ENCODE data around the gene LRRC1. TPM values are rescaled to one million over a fixed set of nuclear protein-coding genes. Genes with fewer than 3 reads are reported as not detected.

Gene LRRC1
- total and polyA plus RNA-seq, 10 of the 15 experiments (the other 5 are each of a cell fraction or from before 2014, with no cell fraction given): 0.35 to 9.3 (median 0.63) TPM

DNA sequence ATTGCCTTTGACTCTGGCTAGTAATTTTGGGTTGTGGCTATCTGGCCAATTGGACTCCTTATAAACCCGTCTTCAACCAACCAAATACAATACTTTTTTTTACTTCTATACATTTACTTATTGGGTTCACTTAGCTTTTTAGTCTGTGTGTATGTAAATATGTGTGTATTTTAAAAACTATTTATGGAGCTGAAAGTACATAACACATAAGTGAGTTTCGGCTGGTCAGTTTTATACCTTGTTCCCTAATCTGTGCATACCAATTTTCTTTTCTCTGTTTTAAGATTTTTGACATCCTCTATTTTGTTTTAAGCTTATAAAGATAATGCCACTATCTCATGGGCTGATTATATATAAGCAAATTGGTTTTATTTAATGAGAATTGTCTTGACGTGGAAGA is 129.5 kb downstream of the LRRC1 start:
- Histone ChIP-seq H3K4me2 (ENCODE audit: control insufficient read depth, insufficient read depth) (no peak overlapping the region), H4K20me1 (ENCODE audit: control insufficient read depth, insufficient read depth) (no peaks in the 10 kb centered on the region), H3K27ac (ENCODE audit: control insufficient read depth, insufficient read depth) (no peak overlapping the region), H3K79me2 (ENCODE audit: control insufficient read depth, insufficient read depth, low read length) (no peaks in the 10 kb centered on the region), H3K9ac (ENCODE audit: control insufficient read depth, insufficient read depth, low read length) (no peak overlapping the region), H3K4me3 (no peak overlapping the region), H2AFZ (ENCODE audit: control insufficient read depth, low read depth, low read length) (no peak overlapping the region), H3K4me1 (ENCODE audit: control insufficient read depth, insufficient read depth, low read length) (no peaks in the 10 kb centered on the region), H3K36me3 (ENCODE audit: control insufficient read depth in 2 of 2, insufficient read depth in 2 of 2, low read length in 1 of 2) (no peaks in the 10 kb centered on the region), H3K27me3 (replicated peaks in 1 of 2; ENCODE audit: control insufficient read depth in 2 of 2, insufficient read depth in 2 of 2, low read length in 1 of 2) (no peaks in the 10 kb centered on the region), H3K9me3 (replicated peaks; ENCODE audit: control insufficient read depth, insufficient read depth, low read length) (no peaks in the 10 kb centered on the region)
- FAIRE-seq (no peak), ATAC-seq (peak; percentile 68), DNase-seq (ENCODE audit: low read depth, low spot score) (no peak)
- in situ Hi-C loops (cut with MboI) (no loop called here), intact Hi-C loops (cut with micrococcal nuclease; ENCODE audit: unreplicated experiment) (no loop called here)
- ChIA-PET RAD21 (ENCODE audit: unreplicated experiment) (no interaction called here), POLR2A (no interaction called here), SMC1A (ENCODE audit: uncharacterized antibody, unreplicated experiment) (interaction anchor here (0.9 to 1.1 kb wide), 2 partner anchors 9 to 31 kb away, joined by 3 read pairs; no protein-coding TSS in a partner anchor), CTCF (no interaction called here)
- TF ChIP-seq IRF4 (IDR thresholded peaks at IDR 0.05; ENCODE audit: low read depth, low read length): no peak
- no peak for TF ChIP-seq GATAD2B (conservative IDR thresholded peaks at IDR 0.05; ENCODE audit: low read depth)
- no peak for TF ChIP-seq FOS (IDR thresholded peaks at IDR 0.05; ENCODE audit: borderline replicate concordance, extremely low read depth, insufficient read length)
- no peak for TF ChIP-seq JUND (IDR thresholded peaks at IDR 0.05; ENCODE audit: low read depth, low read length)
- TF ChIP-seq SREBF2 (IDR thresholded peaks at IDR 0.05; ENCODE audit: low read length): no peak
- TF ChIP-seq HCFC1 (IDR thresholded peaks at IDR 0.05; ENCODE audit: low read length): no peak
- WGBS (ENCODE audit: insufficient coverage, insufficient replicate concordance, low lambda C conversion rate, missing lambda C conversion rate): 35% methylated on average over 3 of the region's 3 CpGs
- no TSS peak for BruUV-seq (replicated peaks)

DNA sequence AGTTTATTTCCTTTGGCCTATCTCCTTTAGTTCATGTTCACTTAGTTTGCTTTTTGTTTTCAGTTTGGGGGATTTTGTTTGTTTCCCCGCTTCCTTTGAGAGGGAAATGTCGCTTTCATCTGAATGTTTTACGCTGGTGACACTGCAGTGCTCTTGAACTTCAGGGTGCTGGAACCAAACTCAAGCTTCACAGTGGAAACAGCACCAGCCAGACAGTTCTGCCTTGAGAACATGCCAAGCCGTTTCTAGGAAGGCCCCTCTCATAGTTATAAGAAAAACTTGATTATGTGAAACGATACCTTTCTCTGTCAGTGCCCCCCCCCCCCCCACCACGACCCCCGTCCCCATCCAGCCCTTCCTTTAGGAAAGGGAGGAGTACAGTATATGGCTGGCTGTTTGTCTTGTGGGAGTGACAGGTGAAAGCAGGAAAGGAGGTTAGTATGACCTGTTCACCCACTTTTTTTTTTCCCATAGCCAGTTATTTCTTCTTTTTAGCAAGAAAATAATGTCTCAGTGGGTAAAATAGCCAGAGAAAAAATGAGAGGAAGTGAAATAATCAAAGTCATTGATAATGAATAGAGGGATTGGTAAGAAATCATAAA is 130.1 kb downstream of the LRRC1 start:
- no peak overlapping the region for H3K4me3 ChIP-seq
- H3K4me1 ChIP-seq (ENCODE audit: control insufficient read depth, insufficient read depth, low read length): no peaks in the 10 kb centered on the region
- in situ Hi-C loops (cut with MboI) (no loop called here), intact Hi-C loops (cut with micrococcal nuclease; ENCODE audit: unreplicated experiment) (no loop called here)
- no peak overlapping the region for H3K9ac ChIP-seq (ENCODE audit: control insufficient read depth, insufficient read depth, low read length)
- no peaks in the 10 kb centered on the region for H3K9me3 ChIP-seq (replicated peaks; ENCODE audit: control insufficient read depth, insufficient read depth, low read length)
- no peaks in the 10 kb centered on the region for H3K79me2 ChIP-seq (ENCODE audit: control insufficient read depth, insufficient read depth, low read length)
- H3K27me3 ChIP-seq (replicated peaks in 1 of 2; ENCODE audit: control insufficient read depth in 2 of 2, insufficient read depth in 2 of 2, low read length in 1 of 2): no peaks in the 10 kb centered on the region
- no peaks in the 10 kb centered on the region for H3K36me3 ChIP-seq (ENCODE audit: control insufficient read depth in 2 of 2, insufficient read depth in 2 of 2, low read length in 1 of 2)
- CTCF ChIA-PET: no interaction called here
- DNase-seq (ENCODE audit: low read depth, low spot score): no peak
- no peaks in the 10 kb centered on the region for H4K20me1 ChIP-seq (ENCODE audit: control insufficient read depth, insufficient read depth)
- WGBS (ENCODE audit: insufficient coverage, insufficient replicate concordance, low lambda C conversion rate, missing lambda C conversion rate): 33% methylated on average over 7 of the region's 7 CpGs
- TF ChIP-seq ZNF274 (IDR thresholded peaks at IDR 0.05; ENCODE audit: insufficient read depth, insufficient read length) (no peak), STAT3 (IDR thresholded peaks at IDR 0.05; ENCODE audit: low read depth, low read length) (no peak)
- TF ChIP-seq, protein P1, sequence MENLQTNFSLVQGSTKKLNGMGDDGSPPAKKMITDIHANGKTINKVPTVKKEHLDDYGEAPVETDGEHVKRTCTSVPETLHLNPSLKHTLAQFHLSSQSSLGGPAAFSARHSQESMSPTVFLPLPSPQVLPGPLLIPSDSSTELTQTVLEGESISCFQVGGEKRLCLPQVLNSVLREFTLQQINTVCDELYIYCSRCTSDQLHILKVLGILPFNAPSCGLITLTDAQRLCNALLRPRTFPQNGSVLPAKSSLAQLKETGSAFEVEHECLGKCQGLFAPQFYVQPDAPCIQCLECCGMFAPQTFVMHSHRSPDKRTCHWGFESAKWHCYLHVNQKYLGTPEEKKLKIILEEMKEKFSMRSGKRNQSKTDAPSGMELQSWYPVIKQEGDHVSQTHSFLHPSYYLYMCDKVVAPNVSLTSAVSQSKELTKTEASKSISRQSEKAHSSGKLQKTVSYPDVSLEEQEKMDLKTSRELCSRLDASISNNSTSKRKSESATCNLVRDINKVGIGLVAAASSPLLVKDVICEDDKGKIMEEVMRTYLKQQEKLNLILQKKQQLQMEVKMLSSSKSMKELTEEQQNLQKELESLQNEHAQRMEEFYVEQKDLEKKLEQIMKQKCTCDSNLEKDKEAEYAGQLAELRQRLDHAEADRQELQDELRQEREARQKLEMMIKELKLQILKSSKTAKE (IDR thresholded peaks at IDR 0.05; ENCODE audit: low read depth, poor library complexity, severe bottlenecking): no peak
- RAD21 ChIA-PET (ENCODE audit: unreplicated experiment): no interaction called here
- no peak for ATAC-seq
- SMC1A ChIA-PET (ENCODE audit: uncharacterized antibody, unreplicated experiment): interaction anchor here (0.9 to 1.1 kb wide), 2 partner anchors 10 to 31 kb away, joined by 3 read pairs; no protein-coding TSS in a partner anchor
- H3K27ac ChIP-seq (ENCODE audit: control insufficient read depth, insufficient read depth): no peak overlapping the region
- no peak for FAIRE-seq
- H2AFZ ChIP-seq (ENCODE audit: control insufficient read depth, low read depth, low read length): no peak overlapping the region
- no peak overlapping the region for H3K4me2 ChIP-seq (ENCODE audit: control insufficient read depth, insufficient read depth)
- no TSS peak for BruUV-seq (replicated peaks)
- POLR2A ChIA-PET: no interaction called here

Measured in GM12878 (cell line).